Activated CD4-positive, alpha-beta T cell treated with anti-CD3 and anti-CD28 coated beads for 48 hours (primary cell): ENCODE data around the gene PLCXD3.

Experiments used
- DNase-seq: peaks from one replicate; pipeline ENCODE4 v3.0.0-alpha.2; 2020

Gene PLCXD3

DNA sequence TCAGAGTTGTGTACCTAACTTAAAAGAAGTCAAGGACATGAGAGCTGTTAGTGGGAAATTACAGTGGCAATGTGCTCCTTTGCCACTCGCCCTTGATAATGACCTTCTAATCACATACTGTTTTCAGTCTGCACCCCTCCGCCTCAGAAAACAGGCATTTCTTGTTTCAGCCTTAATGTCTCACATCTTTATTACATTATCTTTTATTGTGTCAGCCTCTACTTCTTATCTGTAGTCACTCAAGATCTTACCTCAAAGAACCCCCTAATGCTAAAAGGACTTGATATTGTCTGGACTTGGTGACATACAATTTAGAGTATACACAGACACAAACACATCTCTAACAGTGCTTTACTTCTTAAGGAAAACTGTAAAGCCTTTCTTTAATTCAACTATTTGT, 97.9 kb downstream of the PLCXD3 start:
- DNase-seq = no peak

DNA sequence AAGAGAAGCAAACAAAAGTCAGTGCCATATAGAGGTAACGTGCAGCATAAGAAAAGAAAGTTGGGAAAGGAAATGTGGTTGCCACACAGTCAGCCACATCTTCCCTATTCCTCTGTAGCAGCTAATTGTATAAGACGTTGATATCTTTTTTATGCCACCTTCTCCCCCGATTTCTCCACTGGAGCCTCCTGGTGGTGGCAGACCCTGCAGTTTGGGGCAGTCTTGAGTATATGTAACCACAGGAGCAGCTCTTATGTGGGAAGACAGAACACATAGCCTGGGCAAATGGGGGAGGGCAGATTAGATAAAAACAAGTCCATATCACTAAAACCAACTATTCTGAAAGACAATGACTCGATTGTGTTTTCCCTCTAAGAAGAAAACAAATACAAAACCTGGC, 99.7 kb downstream of the PLCXD3 start:
- DNase-seq = no peak

DNA sequence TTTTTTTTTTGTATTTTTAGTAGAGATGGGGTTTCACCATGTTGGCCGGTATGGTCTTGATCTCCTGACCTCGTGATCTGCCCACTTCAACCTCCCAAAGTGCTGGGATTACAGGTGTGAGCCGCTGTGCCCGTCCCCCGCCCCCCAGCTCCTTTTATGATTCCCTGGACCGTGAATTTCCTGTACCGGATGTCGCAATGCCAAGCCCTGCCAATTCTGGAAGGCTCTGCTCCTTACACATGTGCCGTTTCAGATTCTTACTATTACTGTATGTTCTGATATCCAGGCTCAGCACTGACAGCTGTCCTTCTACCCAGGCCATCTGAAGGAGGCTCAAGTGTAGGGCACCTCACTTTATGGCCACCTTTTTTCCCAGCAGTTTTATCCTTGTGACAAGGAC, 100.1 kb downstream of the PLCXD3 start:
- no peak for DNase-seq

DNA sequence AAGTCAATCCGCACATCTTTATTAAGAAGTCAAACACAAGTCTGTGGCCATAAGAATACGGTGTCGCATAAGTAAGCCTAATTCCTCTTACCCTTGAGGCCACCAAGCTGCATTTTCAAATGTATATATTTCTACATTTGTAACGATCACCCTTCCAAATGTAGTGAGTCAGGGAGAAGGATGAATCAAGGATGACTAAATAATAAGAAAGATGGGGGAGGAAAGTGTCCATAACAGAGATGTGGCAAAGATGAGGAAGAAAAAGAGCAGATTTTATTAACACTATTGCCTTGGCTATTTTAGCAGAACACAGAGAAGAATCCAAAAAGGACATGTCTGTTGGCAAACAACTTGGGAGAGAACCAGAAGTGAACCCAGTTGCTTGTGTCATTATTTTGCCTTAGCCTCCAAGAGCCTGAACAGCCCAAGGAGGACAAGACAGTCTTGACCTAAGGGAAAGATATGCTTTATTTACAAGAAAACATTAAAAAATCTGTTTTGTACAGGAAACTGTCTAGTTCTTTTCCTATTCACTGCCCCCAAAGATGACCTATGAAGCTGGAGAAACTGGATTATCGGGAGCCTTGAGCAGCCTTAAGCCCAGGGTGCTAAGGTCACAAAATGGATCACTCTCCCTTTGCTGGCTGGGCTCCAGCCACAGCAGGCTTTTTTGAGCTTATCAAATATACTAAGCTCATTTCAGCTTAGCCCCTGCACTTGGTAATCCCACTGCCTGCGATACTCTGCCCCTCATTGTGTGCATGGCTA, 101.5 kb downstream of the PLCXD3 start:
- no peak for DNase-seq

DNA sequence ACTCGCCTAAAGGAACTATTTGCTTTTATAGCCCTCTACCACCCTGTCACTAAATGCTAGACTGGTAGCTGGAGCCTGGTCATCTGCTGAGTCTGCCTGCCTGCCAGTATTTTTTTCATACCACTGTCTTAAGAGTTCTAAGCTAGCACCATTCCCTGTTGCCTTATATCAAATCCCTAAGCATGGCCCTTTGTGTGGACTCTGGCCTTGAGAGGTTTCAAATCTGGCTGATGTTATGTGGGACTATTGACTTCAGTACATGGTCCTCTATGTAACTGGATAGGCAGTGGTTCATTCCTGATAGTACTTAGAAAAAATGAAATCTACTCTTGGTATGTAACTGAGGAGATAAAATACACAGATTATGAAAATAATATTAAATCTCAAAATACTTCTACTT, 103.5 kb downstream of the PLCXD3 start:
- no peak for DNase-seq

DNA sequence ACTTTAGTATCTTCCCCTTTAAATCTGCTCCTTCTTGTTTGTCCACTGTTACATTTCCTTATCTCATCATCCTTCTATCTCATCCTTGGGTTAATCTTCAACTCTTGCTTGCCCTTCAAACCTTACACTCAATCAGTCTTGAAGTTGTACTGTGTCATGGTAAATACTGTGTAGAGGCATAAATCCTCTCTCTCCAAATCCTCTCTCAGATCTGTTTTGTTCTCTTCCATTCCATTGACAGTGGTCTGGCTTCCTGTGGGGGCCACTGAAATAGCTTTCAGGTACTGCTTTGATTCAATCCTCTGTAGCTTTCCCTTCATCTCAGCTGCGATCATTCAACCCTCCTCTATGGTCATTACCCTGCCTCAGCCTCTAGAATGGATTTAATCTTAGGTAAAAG, 104.0 kb downstream of the PLCXD3 start:
- DNase-seq = no peak

DNA sequence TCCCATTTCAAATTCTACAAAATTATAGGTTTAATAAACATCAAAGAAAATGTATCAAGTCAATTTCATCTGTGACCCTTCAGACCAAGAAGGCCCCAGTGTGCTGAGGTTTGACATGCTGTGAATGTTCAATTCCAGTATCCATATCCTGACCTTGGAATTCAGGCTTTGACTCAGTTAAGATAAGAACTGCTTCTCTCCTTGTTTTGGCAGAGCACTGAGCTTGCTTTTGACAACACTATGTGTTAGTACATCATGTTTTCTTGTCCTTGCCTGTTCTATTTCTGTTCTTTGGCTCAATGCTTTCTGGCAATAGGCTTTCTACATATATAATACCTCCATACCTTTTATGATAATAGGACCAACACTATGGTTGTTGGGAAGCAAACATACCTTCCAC, 105.6 kb downstream of the PLCXD3 start:
- DNase-seq = no peak

DNA sequence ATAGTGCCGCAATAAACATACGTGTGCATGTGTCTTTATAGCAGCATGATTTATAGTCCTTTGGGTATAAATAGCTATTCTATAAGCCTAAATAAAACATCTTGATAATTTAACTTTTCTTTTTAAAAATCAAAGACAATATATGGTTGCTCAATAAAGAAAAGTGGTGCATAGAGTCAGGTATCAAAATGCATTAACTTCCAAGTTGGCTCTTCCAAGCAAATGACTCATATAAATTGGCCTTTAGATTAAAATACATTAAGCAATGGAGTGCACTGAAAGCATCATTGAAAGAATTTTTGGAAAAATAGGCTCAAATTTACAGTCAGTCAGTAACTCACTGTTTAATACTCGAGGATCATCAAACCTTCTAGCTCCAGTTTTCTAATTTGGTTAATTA, 106.6 kb downstream of the PLCXD3 start:
- DNase-seq = no peak

DNA sequence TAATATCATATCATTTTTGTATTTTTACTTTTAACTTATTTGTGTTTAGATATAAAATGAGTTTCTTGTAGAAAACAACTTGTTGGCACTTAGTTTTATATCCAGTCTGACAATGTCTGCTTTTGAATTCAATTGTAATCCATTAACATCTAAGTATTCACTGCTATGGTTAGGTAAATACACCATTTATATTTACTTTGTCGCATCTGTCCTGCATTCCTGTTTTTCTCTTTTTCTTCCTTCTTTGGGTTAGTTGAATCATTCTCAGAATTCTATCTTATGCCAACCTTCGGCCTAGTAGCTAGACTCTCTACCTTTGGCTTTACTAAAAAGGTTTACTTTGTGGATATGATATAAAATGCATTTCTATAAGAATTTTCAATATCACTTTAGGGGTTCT, 107.6 kb downstream of the PLCXD3 start:
- no peak for DNase-seq

DNA sequence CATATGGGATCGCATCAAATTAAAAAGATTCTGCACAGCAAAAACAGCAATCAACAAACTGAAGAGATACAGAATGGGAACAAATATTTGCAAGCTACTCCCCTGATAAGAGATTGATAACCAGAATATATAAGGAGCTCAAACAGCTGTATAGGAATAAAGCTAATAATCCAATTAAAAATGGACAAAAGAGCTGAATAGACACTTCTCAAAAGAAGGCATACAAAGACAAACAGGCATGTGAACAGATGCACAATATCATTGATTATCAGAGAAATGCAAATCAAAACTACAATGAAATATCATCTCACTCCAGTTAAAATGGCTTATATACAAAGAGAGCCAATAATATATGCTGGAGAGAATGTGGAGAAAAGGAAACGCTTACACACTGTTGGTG, 110.6 kb downstream of the PLCXD3 start:
- no peak for DNase-seq

DNA sequence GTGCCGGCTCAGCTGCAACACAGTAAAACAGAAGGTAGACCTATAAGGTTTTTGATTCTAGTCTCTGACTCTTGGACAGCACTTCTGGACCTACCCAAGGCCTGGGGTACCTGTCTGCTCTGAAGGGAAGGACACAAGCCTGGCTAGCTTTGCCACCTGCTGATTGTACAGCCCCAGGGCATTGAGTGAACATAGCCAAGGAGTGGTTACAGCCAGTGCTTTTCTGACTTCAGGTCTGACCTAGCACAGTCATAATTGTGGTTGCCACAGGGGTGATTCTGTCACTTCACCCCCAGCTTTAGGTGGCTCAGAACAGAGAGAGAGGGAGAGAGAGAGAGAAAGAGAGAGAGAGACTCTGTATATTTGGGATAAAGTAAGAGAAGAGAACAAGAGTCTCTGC, 118.4 kb downstream of the PLCXD3 start:
- DNase-seq = no peak

DNA sequence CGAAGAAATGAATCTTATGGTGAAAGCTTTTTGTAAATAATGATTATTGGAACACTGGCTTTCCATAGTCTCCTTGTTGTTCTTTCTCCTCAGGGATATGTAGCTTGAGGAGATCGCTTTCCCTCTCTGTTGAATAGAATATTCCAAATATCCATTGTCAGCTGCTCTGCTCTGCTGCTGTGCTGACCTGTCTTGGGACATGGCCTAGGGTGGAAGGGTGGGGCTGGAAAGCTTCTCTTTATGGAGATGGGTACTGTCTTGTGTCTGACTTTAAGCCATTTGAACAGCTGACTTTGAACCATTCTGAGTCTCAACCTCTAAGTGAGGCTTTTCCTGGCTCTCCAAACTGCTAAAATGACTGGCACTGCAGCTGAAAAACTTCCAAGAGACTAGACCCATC, 135.8 kb downstream of the PLCXD3 start:
- DNase-seq = no peak

DNA sequence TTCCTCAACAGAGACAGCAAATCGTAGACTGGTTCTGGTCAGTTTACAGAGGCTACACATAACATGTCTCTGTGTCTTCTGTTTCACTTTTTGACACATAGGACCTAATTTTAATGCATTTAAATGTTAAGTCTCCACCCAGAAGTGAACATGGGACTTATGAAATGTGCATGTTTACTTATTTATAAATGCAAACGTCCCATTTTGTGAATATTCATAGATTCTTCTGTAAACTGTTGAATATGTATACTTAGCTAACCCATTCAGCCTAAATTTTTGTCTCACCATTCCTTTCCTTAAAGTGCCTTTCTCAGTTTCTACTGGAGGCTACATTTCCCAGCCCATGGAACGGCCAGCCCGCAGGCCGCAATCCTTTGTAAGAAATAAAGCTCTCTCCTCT, 137.2 kb downstream of the PLCXD3 start:
- no peak for DNase-seq

DNA sequence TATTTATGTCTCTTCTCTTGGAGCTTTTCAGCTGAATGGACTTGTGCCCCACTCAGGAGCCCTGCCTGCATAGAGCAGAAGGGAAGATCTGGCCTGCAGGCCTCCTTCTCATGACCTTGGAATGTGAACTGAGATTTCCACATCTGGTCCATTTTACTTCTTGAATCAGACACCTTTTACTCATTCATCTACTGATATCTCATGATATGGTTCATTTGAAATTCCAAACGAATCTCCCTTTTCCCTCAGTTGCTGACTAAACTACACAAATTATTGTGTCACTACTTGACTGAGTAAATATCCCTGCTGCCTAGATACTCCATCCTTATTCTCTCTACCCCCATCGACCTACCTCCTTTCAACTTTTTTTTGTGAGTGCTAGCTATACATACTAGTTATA, 138.7 kb downstream of the PLCXD3 start:
- DNase-seq = no peak

DNA sequence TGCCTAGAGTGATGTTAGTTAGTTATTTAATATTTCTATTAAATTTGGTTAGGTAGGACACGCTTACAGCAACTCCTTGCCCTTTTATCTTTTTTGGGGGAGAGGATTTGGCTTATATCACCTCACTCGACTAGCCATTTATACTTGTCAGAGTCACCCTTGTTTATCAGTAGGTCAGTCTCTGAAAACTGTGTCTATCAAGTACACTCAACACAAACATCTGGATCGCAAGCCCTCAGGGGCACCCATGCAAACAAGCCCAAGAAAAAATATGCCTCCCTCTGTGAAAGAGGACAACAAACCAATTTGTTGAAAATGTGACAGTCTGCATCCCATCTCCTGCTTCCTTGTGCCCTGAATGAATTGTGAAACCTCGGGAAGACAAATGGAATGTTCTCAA, 139.9 kb downstream of the PLCXD3 start:
- DNase-seq = no peak

DNA sequence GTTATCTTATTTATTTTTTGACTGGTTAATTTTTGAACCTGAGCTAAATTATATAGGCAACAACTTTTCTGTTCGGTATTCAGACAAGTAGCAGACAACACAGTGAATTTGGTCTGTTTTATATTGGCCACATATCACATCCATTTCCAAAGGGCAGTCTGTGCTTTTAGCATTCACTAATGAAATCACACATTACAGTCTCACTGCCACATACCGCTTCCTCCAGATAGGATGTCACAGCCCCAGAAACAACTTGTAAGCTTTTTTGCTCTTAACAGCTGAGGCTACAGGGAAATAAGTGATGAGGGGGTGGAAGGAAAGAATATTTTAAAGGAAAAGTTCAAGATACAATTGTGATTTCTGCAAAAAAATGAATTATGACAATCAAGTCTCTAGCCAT, 140.6 kb downstream of the PLCXD3 start:
- DNase-seq = no peak

DNA sequence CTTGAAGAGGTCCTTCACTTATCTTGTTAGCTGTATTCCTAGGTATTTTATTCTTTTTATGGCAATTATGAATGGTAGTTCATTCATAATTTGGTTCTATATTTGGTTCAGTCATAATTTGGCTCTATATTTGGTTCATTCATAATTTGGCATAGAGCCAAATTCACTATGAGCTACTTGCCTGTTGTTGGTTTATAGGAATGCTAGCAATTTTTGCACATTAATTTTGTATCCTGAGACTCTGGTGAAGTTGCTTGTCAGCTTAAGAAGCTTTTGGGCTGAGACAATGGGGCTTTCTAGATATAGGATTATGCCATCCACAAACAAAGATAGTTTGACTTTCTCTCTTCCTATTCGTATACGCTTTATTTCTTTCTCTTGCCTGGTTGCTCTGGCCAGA, 142.2 kb downstream of the PLCXD3 start:
- DNase-seq = no peak

DNA sequence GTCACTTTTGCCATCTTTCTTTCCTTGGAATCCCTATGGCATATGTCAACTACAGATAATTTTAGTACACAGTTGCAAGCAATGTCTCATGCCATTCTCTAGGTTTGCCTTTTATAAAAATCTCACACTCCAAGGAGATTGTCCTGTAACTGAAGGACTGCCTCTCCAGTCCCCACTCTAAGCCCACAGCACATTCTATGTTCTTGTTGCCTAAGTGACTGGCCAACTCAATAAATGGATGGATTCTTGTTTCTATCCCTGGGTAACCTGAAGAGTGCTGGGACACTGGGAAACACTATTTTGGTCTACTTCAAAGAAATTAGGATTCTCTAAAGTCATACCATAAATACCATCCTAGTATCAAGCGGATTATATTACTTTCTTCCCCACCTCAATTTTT, 145.0 kb downstream of the PLCXD3 start:
- DNase-seq = no peak

DNA sequence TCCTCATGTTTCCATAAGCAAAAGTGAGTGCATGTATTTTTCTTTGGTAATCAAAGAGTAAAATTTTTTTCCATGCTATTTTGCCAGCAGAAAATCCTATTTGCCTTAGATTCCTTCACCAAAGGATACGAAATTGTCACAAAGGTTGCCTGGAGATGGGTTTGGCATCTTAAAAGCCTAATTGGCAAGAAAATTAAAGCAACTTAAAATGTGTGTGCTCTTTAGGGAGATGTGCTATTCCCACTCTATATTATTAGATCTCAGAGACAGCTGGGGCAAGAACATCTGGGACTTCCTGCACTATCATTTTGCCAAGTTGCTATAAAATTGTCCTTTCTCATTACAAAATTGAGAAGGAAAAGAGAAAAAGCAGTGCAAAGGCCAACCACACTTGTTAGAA, 146.1 kb downstream of the PLCXD3 start:
- no peak for DNase-seq

DNA sequence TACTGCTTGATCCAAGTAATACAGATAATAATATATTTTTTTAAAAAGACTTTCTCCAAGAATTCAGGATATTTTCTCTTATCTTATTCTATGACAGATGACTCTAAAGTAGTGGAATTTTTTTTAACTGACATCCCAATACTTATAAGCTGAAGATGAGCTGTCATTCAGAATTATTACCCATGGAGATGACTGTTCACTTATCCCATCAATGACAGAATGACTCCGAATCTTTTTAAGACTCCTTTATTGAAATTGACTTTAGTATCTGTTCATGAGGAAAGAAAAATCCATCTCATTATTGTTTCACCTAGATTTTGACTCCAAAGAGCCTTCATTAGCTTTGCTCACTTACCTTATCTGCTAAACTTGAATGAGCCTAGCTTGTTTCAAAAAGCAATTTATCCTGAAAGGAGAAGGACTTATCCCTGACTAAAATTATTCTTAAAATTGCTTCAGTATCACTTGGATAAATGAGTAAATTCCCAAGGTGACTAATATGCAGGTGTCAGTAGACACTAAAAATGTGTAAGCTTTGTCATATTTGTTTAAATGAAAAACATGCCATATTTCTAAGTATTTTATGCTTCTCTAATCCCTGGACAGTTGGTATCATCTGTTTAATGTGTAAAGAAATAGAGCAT, 146.9 kb downstream of the PLCXD3 start:
- no peak for DNase-seq

DNA sequence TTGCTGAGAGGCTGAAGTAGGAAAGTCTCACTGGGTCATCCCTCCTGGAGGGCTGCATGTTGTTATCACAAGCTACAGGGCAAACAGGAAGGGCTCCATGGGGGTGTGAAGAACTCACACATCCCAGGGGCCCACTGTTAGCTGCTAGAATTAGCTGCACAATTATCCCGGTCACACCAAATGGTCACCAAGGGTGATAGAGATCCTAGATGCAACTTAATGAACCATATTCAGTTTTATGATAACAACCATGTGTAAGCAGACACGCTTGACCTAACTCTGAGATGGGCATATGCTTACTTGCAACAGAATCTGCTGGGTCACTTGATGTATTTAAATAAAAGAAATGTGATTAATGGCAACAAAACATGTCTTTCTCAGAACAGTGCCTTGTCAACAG, 153.6 kb downstream of the PLCXD3 start:
- no peak for DNase-seq

DNA sequence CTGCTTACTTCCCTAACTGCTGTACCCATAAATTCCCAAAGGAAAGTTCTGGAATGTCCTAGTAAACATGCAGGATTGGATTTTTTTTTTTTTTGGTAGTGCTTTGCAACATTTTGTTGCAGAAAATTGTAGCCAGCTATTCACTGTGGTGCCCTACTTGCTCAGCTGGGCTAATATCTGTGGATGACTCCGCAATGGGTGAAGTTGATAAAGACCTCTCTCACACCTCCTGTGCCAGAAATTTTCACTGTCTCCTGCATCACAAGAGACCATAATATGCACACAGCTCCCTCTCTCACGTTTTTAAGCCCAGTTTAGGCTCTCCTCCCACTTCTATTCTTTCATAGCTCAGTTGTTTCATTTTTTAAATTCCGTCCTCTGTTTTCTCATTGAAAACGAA, 160.6 kb downstream of the PLCXD3 start:
- DNase-seq = no peak

DNA sequence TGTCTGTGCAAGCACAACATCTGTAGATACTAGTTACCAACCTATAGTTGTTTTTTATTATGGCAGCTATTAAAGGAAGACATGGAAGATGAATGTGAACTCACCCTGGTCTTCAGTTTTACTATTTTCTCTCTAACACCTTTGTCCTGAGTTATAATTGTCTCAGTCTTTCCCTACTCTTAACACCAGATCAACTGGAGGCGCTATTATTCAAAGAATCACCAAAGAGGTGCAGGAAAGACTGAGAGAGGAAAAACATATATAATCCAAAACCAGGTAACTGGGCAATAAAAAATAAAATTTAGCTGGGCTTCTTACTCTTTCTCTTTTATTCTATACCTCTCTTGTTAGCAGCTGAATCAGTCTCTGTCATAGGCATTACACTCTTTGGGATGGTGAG, 162.8 kb downstream of the PLCXD3 start:
- no peak for DNase-seq

DNA sequence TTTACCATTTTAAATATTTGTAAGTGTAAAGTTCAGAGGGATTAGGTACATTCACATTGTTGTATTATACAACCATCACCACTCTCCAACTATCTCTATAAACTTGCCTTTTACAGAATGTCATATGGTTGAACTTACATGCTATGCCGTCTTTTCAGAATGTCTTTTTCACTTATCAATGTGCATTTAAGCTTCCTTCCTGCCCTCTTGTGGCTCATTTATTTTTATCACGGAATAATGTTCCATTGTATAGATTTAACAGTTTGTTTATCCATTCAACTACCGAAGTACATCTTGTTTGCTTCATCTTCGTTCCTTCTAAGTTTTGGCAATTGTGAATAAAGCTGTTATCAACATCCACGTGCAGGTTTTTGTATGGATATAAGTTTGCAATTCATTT, 163.8 kb downstream of the PLCXD3 start:
- no peak for DNase-seq

DNA sequence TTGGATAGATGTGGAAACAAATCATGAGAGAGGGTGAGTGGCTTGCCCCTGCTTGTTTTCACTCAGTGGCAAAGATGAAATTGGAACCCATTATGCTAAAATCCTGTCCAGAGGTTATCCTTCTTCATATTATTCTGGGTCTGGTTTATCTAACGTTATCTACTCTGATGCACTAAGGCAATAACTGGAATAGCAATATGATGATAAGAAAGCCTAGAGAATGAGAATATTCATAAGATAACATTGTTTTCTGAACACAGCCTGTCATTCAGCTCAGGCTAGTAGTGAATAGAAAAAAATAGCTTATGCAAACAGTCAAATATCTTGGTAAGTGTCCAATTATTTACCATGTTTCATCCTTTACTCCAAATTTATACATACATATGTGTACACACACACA, 165.1 kb downstream of the PLCXD3 start:
- no peak for DNase-seq
